NCI-H69 (cell line): Measurements from ENCODE around the gene HTRA1.
A peak's percentile ranks its signal among the peaks of the same experiment; 100 is the strongest.

Experiments used
- DNase-seq: peaks from one replicate; lab custom pipeline; 2025; lab: John Stamatoyannopoulos, UW

HTRA1 gene

DNA sequence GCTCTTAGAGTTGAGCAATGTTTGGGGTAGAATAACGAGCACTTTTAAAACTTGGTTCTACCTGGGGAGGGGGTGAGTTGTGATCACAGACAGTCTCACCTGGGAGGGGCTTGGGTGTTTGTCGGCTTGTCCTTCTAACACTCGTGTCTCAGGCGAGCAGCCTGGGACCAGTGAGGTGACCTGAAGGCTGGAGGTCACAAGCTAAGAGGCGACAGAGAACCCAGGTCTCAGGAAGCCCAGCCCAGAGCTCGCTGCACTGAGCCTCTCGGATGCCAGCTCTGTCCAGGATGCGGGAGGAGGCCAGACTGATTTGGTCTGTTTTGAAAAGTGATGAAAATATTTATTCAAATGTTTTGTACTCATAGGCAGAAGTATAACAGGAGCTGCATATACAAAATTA lies 11.8 kb downstream of the HTRA1 start:
- no peak for DNase-seq

DNA sequence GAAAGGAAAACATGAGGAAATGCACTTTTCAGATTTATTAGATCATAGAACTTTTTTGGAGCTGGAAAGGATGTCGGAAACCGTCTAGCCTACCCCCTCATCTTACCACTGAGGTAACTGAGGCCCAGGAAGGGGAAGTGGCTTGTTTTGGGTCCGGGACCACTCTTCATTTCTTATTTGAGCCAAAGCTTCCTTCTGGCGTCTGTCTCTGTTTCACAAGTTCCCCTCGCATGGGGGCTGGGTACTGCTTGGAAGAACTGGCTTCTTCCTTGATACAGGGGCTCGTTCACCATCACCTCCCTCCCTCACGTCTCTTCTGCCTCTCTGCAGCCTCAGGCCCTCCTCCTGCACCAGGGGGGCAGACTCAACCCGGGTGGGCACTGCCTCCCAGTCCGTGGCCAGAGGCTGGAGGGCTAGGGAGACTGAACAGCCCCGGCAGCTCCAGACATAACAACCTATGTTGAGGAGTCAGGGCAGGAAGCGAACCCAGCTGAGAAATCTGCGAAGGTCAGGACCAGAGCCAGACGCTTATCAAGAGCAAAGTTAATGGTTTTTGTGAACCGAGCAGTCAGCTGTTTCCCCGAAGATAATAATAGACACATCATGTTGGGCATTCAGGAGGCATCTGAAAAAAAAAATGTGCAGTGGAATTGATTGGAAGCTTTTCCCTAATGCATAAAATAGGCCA lies 12.9 kb downstream of the HTRA1 start:
- DNase-seq, result no peak

DNA sequence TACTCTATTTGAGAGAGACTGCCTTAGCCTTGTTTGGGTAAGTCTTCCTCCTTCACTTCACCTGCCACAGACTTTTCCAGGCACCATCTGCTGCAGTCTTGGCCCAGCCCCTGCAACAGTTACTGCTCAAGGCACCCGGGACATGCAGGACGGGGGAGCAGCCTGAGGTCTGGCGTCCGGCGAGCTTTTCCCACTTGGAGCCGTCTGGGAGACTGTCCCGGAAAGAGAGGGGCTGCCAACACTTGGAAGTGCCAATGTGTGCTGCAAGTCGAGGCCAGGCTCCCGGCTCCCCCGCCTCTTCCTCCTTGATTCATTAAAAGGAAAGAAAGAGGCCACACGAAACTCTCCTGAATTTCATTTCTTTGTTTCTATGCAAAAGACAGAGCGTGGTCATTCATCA lies 13.7 kb downstream of the HTRA1 start:
- DNase-seq, result peak; percentile 9

DNA sequence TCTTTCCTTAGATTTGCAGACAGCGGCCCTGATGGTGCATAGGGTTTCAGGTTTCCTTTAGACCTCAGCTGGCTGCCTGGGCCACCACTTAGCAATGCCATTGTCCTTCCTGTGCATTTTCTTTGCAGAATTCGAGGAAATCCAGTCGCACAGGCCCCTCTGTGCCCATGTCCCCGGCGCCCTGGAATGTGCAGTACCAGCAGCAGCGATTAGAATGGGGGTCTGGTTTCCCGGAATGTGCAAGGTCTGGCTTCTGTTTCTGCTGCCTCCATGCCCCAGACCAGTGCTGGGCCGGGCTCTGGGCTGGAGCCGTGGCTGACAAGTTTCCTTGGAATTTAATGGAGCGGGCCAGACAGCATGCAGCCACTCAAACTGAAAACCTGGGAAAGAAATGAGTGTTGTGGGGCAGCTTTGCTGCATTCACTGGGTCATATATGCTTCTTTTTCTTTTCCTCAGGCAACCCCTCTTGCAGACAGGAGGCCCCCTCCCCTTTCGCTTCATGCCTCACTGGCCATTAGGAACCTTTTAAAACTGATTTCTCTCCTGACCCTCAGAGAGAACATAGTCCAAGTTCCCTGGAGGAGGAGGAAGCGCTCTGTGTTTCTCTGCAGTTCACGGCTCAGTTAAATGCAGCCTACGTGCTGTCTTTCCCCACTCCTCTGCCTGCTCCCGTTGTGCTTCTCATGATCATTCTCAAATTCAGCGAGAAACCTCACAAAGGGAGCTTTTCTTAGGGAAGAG lies 14.4 kb downstream of the HTRA1 start:
- peak; percentile 22 for DNase-seq

DNA sequence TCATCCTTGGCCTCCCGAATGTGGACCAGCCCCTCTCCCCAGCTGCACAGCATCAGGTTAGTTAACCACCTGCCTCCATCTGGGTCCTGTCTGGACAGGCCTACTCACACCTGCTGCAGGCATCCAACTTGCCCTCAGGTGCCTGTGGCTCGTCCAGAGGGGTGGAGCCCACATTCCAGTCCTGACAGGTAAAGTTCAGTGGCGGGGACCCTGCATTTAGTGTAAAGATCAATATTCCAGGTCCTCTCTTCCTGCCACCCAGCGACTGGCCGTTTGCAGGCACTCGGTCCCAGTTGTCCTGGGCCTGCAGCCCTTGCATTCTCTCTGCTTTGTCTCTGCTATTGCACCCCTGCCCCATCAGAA lies 15.0 kb downstream of the HTRA1 start:
- peak; percentile 78 for DNase-seq

DNA sequence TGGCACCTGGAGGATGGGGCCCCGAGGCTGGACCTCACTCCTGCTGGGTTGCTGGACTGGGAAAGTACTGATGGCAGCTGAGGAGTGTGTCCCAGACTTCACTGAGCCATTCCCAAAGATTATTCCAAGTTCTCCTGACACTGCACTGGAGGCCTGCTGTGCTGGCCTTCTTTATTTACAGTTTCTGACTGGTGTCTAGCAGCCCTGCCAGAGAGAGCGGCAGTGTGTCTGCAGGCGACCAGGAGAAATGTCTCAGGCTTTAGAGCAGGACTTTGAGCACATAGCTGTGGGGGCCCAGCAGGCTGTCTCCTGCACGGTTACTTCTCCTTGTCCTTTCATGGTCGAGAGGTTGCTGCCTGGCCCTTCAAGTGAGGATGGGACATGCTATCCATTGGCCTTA lies 16.1 kb downstream of the HTRA1 start:
- no peak for DNase-seq

DNA sequence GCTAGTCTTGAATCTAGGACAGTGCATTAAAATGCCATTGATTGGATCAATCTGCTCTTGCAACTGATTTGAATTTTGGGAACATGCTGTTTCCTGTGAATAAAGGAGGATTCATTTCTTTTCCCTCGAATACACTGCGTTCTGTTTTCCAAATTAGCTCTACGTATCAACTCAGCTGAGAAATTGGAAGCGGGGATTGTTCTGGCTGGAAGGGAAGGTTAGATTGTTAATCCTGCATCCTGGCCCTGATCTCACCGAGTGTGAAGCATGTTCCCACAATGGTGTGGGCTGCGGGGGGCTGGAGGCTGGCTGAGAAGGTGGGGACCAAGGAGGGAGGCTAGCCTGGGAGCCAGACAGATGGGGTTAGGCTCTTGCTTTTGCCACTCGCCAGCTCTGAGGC lies 17.6 kb downstream of the HTRA1 start:
- DNase-seq, result no peak

DNA sequence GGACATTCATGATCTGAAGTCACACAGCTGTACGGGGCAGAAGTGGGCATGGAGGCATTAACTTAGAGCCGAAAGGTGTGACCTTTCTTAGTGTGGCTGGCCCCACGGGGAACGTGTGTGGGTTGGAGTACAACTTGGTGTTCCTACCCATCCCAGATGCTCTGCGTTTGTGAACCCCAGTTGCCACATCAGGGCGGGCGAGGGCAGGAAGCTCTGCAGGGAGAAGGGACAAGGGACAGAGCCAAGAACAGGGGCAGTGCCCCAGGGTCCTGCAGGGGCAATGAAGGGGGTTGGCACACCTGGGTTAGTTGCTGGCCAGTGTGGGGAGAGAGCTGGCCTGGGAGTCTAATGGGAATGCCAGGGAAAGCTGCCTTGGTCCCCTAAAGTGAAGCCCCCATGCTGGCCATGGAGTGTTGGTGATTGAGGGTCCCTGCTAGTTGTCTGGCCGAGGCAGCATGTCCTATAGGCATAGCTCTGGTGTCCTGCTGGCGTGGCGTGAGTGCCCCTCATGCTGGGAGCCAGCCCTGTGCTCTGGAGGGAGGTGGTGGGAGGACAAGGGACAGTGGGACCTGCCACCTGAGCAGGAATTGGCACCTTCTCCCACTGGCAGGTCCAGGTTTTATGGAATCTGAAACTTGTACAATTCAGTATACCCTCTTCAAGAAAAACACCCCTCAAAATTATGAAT lies 18.9 kb downstream of the HTRA1 start:
- no peak for DNase-seq

DNA sequence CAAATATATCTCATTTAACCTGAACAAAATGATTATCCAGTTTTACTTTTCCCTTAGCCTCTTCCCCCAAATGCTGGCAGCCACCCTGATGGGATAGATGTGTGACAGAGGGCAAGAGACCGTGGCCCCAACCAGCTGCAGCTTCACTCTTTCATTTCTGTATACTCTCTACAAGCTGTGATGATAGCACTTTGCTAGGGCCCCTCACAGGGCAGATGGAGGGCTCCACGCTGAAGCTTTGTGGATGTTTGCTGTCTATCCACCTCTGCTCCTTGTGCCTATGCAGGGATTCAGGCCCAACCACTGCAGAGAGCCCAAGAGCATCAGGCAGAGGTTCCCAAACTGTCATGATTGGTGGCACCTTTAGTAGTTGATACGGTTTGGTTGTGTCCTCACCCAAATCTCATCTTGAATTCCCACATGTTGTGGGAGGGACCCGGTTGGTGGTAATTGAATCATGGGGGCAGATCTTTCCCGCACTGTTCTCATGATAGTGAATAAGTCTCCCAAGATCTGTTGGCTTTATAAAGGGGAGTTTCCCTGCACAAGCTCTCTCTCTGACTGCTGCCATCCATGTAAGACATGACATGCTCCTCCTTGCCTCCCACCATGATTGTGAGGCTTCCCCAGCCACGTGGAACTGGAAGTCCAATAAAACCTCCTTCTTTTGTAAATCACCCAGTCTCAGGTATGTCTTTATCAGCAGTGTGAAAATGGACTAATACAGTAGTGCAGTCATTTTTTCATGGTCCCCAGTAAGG lies 20.1 kb downstream of the HTRA1 start:
- DNase-seq, result no peak

DNA sequence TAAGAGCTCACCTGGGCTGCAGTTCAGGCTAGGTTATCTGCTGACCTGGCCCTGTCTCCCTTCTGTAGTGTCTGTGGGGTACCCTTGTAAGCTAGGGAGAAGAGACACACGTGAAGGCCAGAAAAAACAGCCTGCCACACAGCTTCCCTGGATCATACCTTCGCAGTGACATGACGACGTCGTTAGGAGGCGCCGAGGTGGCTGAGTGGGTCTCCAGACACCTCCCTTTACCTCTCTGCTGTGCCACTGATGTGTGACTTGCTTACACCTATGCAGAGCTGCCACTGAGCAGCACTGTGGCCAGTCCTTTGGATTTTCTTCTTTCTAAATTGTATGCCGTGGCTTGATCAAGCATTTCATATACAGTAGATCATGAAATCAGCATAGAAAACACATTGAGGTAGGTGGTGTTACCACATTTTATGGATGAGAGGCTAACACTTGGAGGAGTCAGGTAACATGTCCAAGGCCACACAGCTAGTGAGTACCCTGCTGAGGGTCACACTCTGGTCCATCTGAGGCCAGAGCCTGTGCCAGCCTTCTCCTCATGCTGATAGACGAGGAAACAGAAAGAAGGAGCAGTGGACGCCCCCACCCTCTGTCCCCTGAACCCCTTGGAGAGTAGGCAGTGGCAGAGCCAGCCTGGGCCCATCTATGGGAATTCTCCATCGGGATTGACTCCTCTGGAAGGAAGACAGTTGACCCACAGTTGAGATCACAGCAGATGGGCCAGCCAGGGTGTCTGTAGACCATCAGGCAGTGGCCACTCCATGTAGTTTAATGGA lies 23.1 kb downstream of the HTRA1 start:
- DNase-seq, result no peak

DNA sequence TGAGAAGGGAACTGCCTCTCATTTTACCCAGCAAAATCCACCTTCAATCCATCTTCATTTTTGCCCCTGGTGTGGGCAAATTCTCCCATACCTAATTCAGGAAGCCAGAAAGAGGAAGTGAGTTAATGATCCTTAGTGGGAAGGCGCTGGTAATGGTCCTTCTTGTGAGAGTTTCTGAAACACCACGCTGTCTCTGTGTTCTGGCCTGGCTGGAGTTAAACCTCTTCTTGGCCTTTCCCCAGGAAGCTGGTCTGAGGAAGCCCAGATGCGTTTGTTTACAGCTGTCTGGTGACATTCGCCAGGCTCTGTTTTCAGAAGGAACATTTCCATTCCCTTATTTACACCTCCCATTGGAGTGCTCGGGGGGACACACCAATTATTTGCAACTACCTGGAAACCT lies 24.3 kb downstream of the HTRA1 start:
- peak; percentile 35 for DNase-seq

DNA sequence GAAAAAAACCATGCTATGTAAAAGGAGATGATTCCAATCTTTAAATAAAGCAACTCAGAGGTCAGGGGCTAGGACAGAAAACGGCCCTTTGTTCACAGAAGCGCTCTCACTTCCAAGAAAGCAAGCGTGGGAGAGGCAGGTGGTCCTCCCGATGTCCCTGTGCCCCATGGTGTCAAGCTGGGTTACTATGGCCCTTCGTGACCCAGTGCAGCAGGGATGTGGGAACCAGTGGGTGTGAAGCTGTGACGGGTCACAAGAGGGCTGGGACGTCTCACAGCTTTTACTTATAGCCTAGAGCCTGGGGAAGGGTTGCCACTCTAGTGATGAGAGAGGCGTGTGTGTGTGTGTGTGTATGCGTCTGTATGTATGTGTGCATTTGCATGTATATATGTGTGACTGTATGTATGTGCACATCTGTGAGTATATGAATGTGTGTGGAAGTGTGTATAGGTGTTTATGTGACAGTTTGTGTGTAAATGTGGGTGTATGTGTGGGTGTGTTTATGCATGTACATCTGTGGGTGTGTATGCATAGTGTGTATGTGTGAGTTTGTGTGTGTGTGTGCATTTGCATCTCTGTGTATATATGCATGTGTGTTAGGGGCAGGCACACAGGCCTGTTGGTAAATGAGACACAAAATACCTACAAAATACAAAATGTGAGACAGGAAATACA lies 25.2 kb downstream of the HTRA1 start:
- no peak for DNase-seq

DNA sequence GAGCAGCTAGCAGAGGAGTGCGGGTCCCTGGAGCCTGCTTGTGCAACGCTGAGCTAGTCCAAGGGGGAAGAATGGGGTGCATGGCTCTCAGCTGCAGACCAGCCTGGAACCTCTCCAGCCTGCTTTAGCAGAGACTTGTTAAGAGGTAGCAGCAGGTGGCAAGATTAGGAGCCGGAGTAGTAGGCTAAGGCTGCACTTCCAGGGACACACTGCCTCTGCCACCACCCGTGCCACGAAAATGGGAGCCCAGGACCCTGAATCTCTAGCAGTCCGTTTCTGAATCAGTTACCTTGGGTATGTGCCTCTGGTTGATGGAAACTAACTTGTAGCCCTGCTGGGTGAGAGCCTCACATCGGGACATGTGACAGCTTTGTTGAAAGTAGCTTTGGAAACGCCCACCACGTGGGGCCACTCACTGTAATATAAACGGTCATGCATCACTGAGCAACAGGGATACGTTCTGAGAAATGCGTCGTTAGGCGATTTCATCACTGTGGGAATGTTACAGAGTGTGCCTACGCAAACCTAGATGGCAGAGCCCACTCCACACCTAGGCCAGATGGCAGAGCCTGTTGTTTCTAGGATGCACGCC lies 25.9 kb downstream of the HTRA1 start:
- DNase-seq, result peak; percentile 85

DNA sequence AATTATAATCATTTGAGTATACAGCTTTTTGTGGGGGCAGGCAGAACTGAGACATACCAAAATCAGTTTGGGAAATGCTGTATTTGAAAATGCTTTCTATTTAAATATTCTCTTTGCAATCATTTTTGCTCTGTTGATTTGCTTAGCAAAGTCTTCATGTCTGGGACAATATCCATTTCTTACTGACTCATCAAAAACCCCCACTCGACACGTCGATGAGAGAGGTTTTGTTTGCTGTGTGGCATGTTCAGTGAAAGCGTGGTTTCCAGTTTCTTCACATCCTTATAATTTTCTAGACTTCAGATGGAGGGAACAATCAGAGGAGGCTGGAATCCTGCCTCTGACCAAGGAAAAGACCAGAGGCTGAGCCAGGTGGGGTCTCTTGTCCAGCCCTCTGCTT lies 28.9 kb downstream of the HTRA1 start:
- no peak for DNase-seq

DNA sequence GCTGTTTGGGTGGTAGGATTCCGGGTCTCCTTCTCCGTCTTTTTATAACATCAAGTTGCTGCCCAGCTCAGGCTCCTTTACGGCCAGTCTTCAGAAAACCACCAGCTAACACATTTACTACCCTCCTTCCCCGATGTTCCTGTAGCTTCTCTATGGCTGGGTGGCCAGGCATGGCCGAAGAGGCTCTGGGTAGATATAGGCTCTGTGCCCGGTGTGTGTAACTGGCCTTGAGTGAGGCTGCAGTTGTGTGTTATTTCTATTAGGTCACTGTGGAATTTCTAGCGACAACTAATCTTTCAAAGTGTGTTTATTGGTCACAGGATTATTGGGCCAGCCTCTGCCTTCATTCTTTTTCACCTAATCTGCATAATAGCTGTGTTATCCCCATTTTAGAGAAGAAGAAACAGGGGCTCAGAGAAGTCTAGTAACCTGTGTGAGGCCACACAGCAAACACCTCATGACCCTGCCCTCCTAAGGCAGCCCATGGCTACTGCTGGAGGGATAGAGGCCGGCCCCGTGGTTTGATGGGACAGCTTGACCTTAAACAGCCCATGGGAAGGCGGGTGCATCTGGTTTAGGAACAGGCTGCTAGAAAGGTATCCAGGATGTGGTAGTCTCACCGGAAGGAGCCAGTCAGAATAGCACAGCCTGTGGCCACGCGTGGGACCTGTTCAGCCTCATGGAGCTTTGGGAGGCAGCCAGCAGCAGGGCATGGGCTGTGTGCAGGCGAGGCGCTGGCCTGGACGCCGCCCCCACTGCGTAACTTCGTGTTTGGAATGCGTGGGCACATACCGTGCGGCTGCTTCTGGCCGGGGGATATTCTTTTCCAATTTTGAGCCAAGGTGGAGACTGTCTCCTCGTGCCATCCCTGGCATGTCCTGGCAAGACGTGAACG lies 29.7 kb downstream of the HTRA1 start:
- no peak for DNase-seq

DNA sequence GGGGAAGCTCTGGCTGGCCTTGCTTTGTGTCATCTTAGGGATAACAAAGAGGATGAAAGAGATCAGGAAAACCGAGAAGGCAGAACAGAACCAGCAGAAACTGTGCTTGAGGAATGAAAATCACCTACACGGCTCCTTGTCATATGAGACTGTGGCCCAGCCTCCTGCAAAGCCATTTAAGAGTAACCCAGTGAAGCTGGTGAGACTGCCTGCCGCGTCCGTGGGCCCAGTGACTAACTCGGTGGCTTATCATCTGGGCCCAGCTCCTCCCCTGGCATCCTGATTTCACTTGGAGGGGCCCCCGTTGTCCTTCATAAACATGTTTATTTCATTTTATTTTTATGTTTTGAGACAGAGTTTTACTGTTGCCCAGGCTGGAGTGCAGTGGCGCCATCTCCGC lies 30.7 kb downstream of the HTRA1 start:
- DNase-seq, result no peak

DNA sequence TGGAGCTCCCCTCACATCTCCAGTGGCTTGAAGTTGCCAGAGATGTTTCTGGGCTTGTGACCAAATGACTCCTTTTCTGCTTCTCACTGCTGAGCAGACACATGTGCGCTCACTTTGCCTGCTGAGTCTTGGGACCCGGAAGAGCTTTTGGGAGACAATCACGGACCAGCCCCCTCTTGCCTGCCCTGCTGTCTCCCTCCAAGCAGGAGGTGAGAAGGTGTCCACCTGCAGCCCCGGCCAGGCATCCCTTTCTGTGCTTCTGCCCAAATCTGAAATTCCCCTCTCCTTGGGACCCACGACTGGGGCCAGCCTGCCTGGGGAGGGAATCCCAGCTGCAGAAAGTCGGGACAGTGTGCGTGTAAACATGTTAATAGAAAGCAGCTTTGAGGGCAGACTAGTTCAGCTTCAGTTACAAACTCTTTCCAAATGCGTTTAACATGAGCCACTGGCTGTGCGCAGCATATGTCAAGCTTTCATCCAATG lies 31.7 kb downstream of the HTRA1 start:
- no peak for DNase-seq

DNA sequence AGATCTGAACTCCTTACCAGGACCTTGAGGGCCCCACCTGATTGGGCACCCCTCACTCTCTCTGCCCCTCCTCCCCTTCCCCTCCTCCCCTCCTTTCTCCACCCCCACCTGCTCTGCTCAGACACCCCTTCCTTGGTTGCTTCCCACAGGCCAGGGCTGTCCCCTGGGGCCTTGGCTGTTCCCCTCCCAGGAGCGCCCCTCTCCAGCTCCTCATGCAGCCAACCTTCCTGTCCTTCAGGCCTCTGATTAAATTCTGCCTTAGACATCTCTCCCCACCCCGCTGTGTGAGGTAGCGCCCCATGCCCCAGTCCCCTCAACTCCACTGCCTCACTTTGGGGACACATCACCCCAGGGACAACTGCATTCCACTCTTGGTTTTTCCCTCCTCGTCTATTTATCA lies 32.4 kb downstream of the HTRA1 start:
- no peak for DNase-seq

DNA sequence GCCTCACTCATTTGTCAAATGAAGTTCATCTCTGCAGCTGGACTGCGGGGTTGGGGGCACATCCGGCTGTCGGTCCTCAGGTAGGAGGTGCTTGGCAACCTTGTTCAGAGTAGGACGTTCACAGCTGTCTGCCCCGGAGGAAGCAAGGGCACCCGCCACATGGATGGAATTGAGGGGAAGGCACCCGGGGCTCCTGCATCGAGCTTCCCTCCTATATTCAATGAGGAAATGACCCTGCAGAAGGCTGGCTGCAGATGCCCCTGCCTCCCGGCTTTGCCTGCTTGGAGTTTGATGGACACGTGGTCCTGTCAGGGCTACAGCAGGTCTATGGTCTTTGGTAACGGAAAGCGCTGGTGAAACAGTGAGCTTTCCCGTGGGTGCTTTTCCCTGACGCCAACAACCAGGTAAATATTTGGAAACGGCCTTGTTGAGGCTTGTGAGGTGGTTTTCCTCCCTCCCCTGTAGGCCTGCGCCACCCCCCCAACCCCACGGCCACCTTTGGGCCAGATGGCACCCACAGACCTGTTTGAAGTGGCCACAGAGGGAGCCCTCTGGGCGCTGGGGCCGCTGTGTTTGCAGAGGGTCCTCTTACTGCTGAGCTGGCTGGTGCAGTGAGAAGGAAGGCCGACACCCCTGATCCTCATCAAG lies 32.9 kb downstream of the HTRA1 start:
- DNase-seq, result no peak
